HEK293 (cell line): ENCODE results near the gene PTPRN2.

Source experiments
- HOXA7 ChIP-seq: sonication (generic); formaldehyde crosslinking; IDR thresholded peaks from 2 replicates; pipeline ENCODE4 v1.8.1; 2022; ENCODE audit warnings: missing genetic modification reagents, borderline replicate concordance
- MYNN ChIP-seq: fragments of 450-650 bp; formaldehyde crosslinking; IDR thresholded peaks from 2 replicates; pipeline ENCODE4 v1.5.1; 2016; ENCODE audit warnings: missing biosample characterization, missing genetic modification characterization, borderline replicate concordance
- REPIN1 ChIP-seq: fragments of 450-650 bp; formaldehyde crosslinking; IDR thresholded peaks from 2 replicates; pipeline ENCODE4 v1.5.1; 2017; ENCODE audit warnings: missing biosample characterization, missing genetic modification characterization, low read depth
- SP2 ChIP-seq: fragments of 450-650 bp; formaldehyde crosslinking; IDR thresholded peaks from 2 replicates; pipeline ENCODE4 v1.5.1; 2016; ENCODE audit warnings: missing biosample characterization, missing genetic modification characterization
- TCF7L2 ChIP-seq: IDR thresholded peaks from 2 replicates; pipeline ENCODE4 v1.6.1; 2011; ENCODE audit warnings: low read depth, mild to moderate bottlenecking, inconsistent platforms, low read length, moderate library complexity, borderline replicate concordance
- ZBTB48 ChIP-seq: fragments of 450-650 bp; formaldehyde crosslinking; IDR thresholded peaks from 2 replicates; pipeline ENCODE4 v1.5.1; 2016; ENCODE audit warnings: missing biosample characterization, missing genetic modification characterization
- ZNF223 ChIP-seq: fragments of 450-650 bp; formaldehyde crosslinking; IDR thresholded peaks from 2 replicates; pipeline ENCODE4 v1.5.1; 2016; ENCODE audit warnings: missing biosample characterization, missing genetic modification characterization
- ZNF37A ChIP-seq: fragments of 450-650 bp; IDR thresholded peaks from 2 replicates; pipeline ENCODE4 v1.5.1; 2018; ENCODE audit warnings: missing biosample characterization, missing genetic modification characterization
- ZNF530 ChIP-seq: fragments of 450-650 bp; formaldehyde crosslinking; IDR thresholded peaks from 2 replicates; pipeline ENCODE4 v1.5.1; 2016; ENCODE audit warnings: low read depth, missing biosample characterization, missing genetic modification characterization
- ZSCAN30 ChIP-seq: fragments of 450-650 bp; IDR thresholded peaks from 2 replicates; pipeline ENCODE4 v1.5.1; 2018; ENCODE audit warnings: missing biosample characterization, mild to moderate bottlenecking, missing genetic modification characterization, moderate library complexity
- TF ChIP-seq, protein P1 (sequence below): fragments of 450-650 bp; formaldehyde crosslinking; IDR thresholded peaks from 2 replicates; pipeline ENCODE4 v1.5.1; 2016; ENCODE audit warnings: missing biosample characterization, missing genetic modification characterization
- TF ChIP-seq, protein P2 (sequence below): fragments of 450-650 bp; formaldehyde crosslinking; conservative IDR thresholded peaks from 2 replicates; pipeline ENCODE4 v1.5.1; 2016; ENCODE audit warnings: low read depth, missing biosample characterization, missing genetic modification characterization

DNA sequence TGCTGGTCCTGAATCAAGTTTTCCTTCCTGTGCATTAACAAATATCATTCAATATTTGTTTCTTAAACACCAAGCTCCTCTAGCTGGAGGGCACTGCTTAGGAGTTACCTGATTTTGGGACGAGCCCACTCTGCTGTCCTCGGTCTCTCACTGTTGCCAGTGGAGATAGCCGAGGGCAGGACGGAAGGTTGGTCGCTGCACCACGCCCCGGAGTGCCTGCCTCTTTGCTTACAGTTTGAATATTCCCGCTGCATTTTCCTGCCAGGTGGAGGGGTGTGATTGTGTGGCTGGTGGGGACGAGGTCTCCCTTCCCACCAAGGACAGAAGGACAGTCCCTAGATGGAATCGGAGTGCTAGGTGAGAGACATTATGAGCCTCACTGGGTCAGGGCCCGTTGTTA, 1049.3 kb downstream of the PTPRN2 start:
- no peak for TF ChIP-seq ZNF530 (tag by site-specific recombination)
- TF ChIP-seq, protein P1, sequence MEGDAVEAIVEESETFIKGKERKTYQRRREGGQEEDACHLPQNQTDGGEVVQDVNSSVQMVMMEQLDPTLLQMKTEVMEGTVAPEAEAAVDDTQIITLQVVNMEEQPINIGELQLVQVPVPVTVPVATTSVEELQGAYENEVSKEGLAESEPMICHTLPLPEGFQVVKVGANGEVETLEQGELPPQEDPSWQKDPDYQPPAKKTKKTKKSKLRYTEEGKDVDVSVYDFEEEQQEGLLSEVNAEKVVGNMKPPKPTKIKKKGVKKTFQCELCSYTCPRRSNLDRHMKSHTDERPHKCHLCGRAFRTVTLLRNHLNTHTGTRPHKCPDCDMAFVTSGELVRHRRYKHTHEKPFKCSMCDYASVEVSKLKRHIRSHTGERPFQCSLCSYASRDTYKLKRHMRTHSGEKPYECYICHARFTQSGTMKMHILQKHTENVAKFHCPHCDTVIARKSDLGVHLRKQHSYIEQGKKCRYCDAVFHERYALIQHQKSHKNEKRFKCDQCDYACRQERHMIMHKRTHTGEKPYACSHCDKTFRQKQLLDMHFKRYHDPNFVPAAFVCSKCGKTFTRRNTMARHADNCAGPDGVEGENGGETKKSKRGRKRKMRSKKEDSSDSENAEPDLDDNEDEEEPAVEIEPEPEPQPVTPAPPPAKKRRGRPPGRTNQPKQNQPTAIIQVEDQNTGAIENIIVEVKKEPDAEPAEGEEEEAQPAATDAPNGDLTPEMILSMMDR (tag by site-specific recombination): no peak
- TF ChIP-seq ZSCAN30 (tag by site-specific recombination): no peak
- TF ChIP-seq HOXA7 (CRISPR knock-in tag): no peak
- TF ChIP-seq, protein P2, sequence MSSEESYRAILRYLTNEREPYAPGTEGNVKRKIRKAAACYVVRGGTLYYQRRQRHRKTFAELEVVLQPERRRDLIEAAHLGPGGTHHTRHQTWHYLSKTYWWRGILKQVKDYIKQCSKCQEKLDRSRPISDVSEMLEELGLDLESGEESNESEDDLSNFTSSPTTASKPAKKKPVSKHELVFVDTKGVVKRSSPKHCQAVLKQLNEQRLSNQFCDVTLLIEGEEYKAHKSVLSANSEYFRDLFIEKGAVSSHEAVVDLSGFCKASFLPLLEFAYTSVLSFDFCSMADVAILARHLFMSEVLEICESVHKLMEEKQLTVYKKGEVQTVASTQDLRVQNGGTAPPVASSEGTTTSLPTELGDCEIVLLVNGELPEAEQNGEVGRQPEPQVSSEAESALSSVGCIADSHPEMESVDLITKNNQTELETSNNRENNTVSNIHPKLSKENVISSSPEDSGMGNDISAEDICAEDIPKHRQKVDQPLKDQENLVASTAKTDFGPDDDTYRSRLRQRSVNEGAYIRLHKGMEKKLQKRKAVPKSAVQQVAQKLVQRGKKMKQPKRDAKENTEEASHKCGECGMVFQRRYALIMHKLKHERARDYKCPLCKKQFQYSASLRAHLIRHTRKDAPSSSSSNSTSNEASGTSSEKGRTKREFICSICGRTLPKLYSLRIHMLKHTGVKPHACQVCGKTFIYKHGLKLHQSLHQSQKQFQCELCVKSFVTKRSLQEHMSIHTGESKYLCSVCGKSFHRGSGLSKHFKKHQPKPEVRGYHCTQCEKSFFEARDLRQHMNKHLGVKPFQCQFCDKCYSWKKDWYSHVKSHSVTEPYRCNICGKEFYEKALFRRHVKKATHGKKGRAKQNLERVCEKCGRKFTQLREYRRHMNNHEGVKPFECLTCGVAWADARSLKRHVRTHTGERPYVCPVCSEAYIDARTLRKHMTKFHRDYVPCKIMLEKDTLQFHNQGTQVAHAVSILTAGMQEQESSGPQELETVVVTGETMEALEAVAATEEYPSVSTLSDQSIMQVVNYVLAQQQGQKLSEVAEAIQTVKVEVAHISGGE: no peak
- no peak for TF ChIP-seq TCF7L2
- no peak for TF ChIP-seq ZBTB48 (tag by site-specific recombination)
- TF ChIP-seq MYNN: no peak
- no peak for TF ChIP-seq REPIN1 (tag by site-specific recombination)
- TF ChIP-seq SP2 (tag by site-specific recombination): no peak
- TF ChIP-seq ZNF37A (tag by site-specific recombination): no peak
- no peak for TF ChIP-seq ZNF223 (tag by site-specific recombination)
